ENCODE data around the gene MAGEA4. TPM values are rescaled to one million over a fixed set of nuclear protein-coding genes. Genes with fewer than 3 reads are reported as not detected.
A peak's percentile ranks its signal among the peaks of the same experiment; 100 is the strongest.

Gene MAGEA4
- total RNA-seq, 3 donors from 2014 or later = not detected

DNA sequence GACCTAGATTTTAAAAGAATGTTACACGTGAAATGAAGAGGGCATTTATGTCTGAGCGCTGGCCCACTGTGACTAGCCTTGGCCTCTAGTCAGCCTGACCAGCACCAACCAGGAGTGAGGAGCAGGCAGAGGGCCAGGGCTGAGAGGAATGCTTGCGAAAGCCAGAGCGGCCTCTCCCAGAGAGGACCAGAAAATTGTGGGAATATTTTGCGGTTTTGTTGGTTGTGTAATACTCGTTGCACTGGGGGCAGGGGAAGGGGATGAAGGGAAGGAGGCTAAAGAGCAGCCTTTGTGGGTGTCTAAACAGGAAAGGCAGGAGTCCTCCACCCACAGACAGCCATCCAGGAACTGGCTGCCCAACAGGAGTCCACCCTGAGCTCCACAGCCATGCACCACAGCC lies 58.0 kb downstream of the MAGEA4 start:
- no peaks in the 10 kb centered on the region for H3K4me1 ChIP-seq
- DNase-seq (ENCODE audit: low spot score in 2 of 2) = peak; percentile 54 to 77
- intact Hi-C loops (cut with DNase I; ENCODE audit: low total_unique reads) = no loop called here
- no peak overlapping the region for H3K4me3 ChIP-seq
- H3K27ac ChIP-seq = peak overlapping the region in 1 of 2 donors; percentile 55
- TF ChIP-seq, protein P1, sequence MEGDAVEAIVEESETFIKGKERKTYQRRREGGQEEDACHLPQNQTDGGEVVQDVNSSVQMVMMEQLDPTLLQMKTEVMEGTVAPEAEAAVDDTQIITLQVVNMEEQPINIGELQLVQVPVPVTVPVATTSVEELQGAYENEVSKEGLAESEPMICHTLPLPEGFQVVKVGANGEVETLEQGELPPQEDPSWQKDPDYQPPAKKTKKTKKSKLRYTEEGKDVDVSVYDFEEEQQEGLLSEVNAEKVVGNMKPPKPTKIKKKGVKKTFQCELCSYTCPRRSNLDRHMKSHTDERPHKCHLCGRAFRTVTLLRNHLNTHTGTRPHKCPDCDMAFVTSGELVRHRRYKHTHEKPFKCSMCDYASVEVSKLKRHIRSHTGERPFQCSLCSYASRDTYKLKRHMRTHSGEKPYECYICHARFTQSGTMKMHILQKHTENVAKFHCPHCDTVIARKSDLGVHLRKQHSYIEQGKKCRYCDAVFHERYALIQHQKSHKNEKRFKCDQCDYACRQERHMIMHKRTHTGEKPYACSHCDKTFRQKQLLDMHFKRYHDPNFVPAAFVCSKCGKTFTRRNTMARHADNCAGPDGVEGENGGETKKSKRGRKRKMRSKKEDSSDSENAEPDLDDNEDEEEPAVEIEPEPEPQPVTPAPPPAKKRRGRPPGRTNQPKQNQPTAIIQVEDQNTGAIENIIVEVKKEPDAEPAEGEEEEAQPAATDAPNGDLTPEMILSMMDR (IDR thresholded peaks at IDR 0.05) = no peak
- TF ChIP-seq POLR2AphosphoS5 (IDR thresholded peaks at IDR 0.05) (peak in 1 of 3 donors; percentile 59), POLR2A (IDR thresholded peaks at IDR 0.05) (no peak)
- H3K36me3 ChIP-seq = no peaks in the 10 kb centered on the region
- H3K27me3 ChIP-seq = peaks cover 0 to 26% of the 10 kb centered on the region in 2 donors
- H3K9me3 ChIP-seq = no peaks in the 10 kb centered on the region

GRCh38 chrX:151973060-151973661 lies 60.5 kb downstream of the MAGEA4 start:
- Histone ChIP-seq H3K27ac (peak overlapping the region in 1 of 2 donors; percentile 78), H3K27me3 (peaks cover 0 to 31% of the 10 kb centered on the region in 2 donors), H3K9me3 (no peaks in the 10 kb centered on the region), H3K36me3 (no peaks in the 10 kb centered on the region), H3K4me3 (peak overlapping the region; percentile 55 to 72 (median 55)), H3K4me1 (no peaks in the 10 kb centered on the region)
- intact Hi-C loops (cut with DNase I; ENCODE audit: low total_unique reads) = no loop called here
- DNase-seq (ENCODE audit: low spot score in 2 of 2) = no peak
- TF ChIP-seq, protein P1 (IDR thresholded peaks at IDR 0.05) = no peak
- TF ChIP-seq POLR2AphosphoS5 (IDR thresholded peaks at IDR 0.05) (no peak), POLR2A (IDR thresholded peaks at IDR 0.05) (no peak)

DNA sequence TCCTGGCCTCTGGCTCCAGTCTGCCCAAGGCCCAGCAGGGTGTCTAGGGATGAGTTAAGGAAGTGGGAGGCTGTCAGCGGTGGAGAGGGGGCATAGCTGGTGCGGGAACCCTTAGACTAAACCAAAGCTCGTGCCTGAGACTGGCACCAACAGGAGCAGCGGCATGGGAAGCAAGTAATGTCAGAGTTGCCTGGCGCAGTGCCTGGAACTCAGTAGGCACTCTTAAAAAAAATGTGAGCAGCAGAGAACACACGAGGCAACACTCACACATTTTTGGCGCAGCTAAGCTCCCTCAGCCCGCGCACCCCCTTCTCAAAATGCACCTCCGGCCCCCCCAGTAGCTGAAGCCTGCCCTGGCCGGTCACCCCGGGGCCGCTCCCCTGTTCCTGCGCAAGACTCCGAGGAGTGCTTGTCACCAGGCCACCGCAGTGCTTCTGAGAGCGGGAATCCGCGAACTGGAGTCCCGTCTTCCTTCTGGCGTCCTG lies 61.2 kb downstream of the MAGEA4 start:
- Histone ChIP-seq H3K9me3 (no peaks in the 10 kb centered on the region), H3K36me3 (no peaks in the 10 kb centered on the region), H3K4me3 (peak overlapping the region; percentile 55 to 72 (median 55)), H3K27ac (peak overlapping the region; percentile 43 to 78), H3K27me3 (peaks cover 0 to 31% of the 10 kb centered on the region in 2 donors), H3K4me1 (no peaks in the 10 kb centered on the region)
- intact Hi-C loops (cut with DNase I; ENCODE audit: low total_unique reads) = no loop called here
- TF ChIP-seq POLR2AphosphoS5 (IDR thresholded peaks at IDR 0.05) (no peak), POLR2A (IDR thresholded peaks at IDR 0.05) (no peak)
- TF ChIP-seq, protein P1 (IDR thresholded peaks at IDR 0.05) = no peak
- DNase-seq (ENCODE audit: low spot score in 2 of 2) = no peak

Other genes starting within 250 kb of the MAGEA4 start
- 1 to 10 TPM; 1.3 to 2.3 (median 1.8) TPM for gene PRRG3, start 217.4 kb upstream of the MAGEA4 start, total RNA-seq
- gene FATE1, start 196.9 kb upstream of the MAGEA4 start, total RNA-seq = not detected
- gene CNGA2, start 178.1 kb upstream of the MAGEA4 start, total RNA-seq = not detected
- 100 to 1,000 TPM in 1 of 3 donors, 10 to 100 TPM in 2; 42.0 to 120 (median 85.5) TPM for gene GABRE, start 61.8 kb downstream of the MAGEA4 start, total RNA-seq
- not detected for gene MAGEA10, start 225.7 kb downstream of the MAGEA4 start, total RNA-seq